HCT116 (cell line): ENCODE data around the gene RAI1. TPM values are rescaled to one million over a fixed set of nuclear protein-coding genes. Genes with fewer than 3 reads are reported as not detected.

Source experiments
- ATAC-seq: fragments of 200-7000 bp; cut with Tn5 transposase; 2 replicates; pipeline ENCODE4 v1.9.1; 2020; ENCODE audit warnings: mild to moderate bottlenecking, moderate library complexity
- BruUV-seq: library from RNA; stranded (reverse); fragments of 400-500 nt; replicated peaks from 2 replicates; lab custom pipeline; 2021; lab: Mats Ljungman, UMichigan
- CTCF ChIA-PET: fragments of 300-600 bp; sonication (Branson Sonifier 250); formaldehyde crosslinking; loops from one replicate; lab custom pipeline; 2021; ENCODE audit warnings: antibody characterized with exemption; lab: Charles Lee
- POLR2A ChIA-PET: fragments of 300-600, 350-600 bp; sonication (Branson Sonifier 250); formaldehyde crosslinking; loops from one replicate; lab custom pipeline; 2021; ENCODE audit warnings: antibody characterized with exemption; lab: Charles Lee
- RAD21 ChIA-PET, 2 experiments: fragments of 300-600 bp; sonication (Branson Sonifier 250); formaldehyde crosslinking; loops; one replicate each; lab custom pipeline; 2023; ENCODE audit warnings: low total read pairs in 2 of 2; ENCODE audit not compliant: uncharacterized antibody in 2 of 2, unreplicated experiment in 2 of 2, low non-redundant PET in 1 of 2; lab: Charles Lee
- DNase-seq: peaks from one replicate; pipeline ENCODE4 v3.0.0-alpha.2; 2010; ENCODE audit warnings: low read depth, low spot score
- H2AFZ ChIP-seq: fragments of 200-600 bp; shearing (Covaris generic), sonication (generic); 2 replicates; pipeline ENCODE4 v1.6.1; 2017; ENCODE audit warnings: low read depth, mixed run types, mixed read lengths, antibody characterized with exemption, low read length; ENCODE audit not compliant: poor library complexity, severe bottlenecking
- H3K27ac ChIP-seq: 2 replicates; pipeline ENCODE4 v1.5.1; 2012; ENCODE audit warnings: low read depth, low read length
- H3K27me3 ChIP-seq: fragments of 200-600 bp; sonication (generic); 2 replicates; pipeline ENCODE4 v1.6.1; 2016; ENCODE audit warnings: mixed run types, low read length, mixed read lengths; ENCODE audit not compliant: insufficient read depth
- H3K36me3 ChIP-seq, 2 experiments: fragments of 200-500 bp in 1 of 2; fragments of 200-600 bp in 1 of 2; sonication (Bioruptor generic) in 1 of 2; sonication (generic) in 1 of 2; 2 replicates each; pipeline versions ENCODE4 v1.5.1 to v1.6.1; 2014 to 2016; ENCODE audit warnings: low read length in 2 of 2, inconsistent platforms in 1 of 2, mixed read lengths in 1 of 2, mixed run types in 1 of 2; ENCODE audit not compliant: insufficient read depth in 2 of 2, control insufficient read depth in 1 of 2
- H3K4me1 ChIP-seq, 2 experiments: fragments of 200-600 bp in 1 of 2; sonication (generic) in 1 of 2; 2 replicates each; pipeline versions ENCODE4 v1.5.1 to v1.6.1; 2012 to 2017; ENCODE audit warnings: low read length in 2 of 2, inconsistent platforms in 1 of 2, mild to moderate bottlenecking in 1 of 2, mixed read lengths in 1 of 2, mixed run types in 1 of 2, moderate library complexity in 1 of 2; ENCODE audit not compliant: insufficient read depth in 2 of 2, control insufficient read depth in 1 of 2
- H3K4me2 ChIP-seq: fragments of 200-600 bp; sonication (generic); 2 replicates; pipeline ENCODE4 v1.6.1; 2017; ENCODE audit warnings: mixed run types, low read length, mixed read lengths
- H3K4me3 ChIP-seq, 2 experiments: fragments of 200-600 bp in 1 of 2; sonication (generic) in 1 of 2; replicated peaks in 1 of 2; 2 replicates each; pipeline ENCODE4 v1.5.1; 2011 to 2016; ENCODE audit warnings: low read length in 2 of 2, control low read depth in 1 of 2, low read depth in 1 of 2, mild to moderate bottlenecking in 1 of 2, mixed read lengths in 1 of 2, mixed run types in 1 of 2
- H3K79me2 ChIP-seq: fragments of 200-600 bp; sonication (generic); 2 replicates; pipeline ENCODE4 v1.6.1; 2017; ENCODE audit warnings: mild to moderate bottlenecking, mixed run types, low read length, moderate library complexity, mixed read lengths; ENCODE audit not compliant: insufficient read depth
- H3K9ac ChIP-seq: fragments of 200-600 bp; sonication (generic); 2 replicates; pipeline ENCODE4 v1.6.1; 2016; ENCODE audit warnings: low read length, mixed read lengths
- H3K9me2 ChIP-seq: fragments of 200-600 bp; sonication (generic), shearing (Covaris generic); 2 replicates; pipeline ENCODE4 v1.6.1; 2017; ENCODE audit warnings: mixed run types, mild to moderate bottlenecking, moderate library complexity; ENCODE audit not compliant: insufficient read depth
- H3K9me3 ChIP-seq, 2 experiments: fragments of 200-500 bp in 1 of 2; fragments of 200-600 bp in 1 of 2; sonication (Bioruptor generic) in 1 of 2; sonication (generic) in 1 of 2; 2 replicates each; pipeline ENCODE4 v1.6.1; 2014 to 2017; ENCODE audit warnings: low read length in 2 of 2, mixed read lengths in 2 of 2, inconsistent platforms in 1 of 2, low read depth in 1 of 2, mild to moderate bottlenecking in 1 of 2, mixed run types in 1 of 2, moderate library complexity in 1 of 2; ENCODE audit not compliant: control insufficient read depth in 1 of 2, insufficient read depth in 1 of 2
- H4K20me1 ChIP-seq: fragments of 200-600 bp; sonication (generic), shearing (Covaris generic); 2 replicates; pipeline ENCODE4 v1.6.1; 2017; ENCODE audit warnings: mixed run types, mild to moderate bottlenecking, moderate library complexity; ENCODE audit not compliant: insufficient read depth
- CBX3 ChIP-seq: IDR thresholded peaks from 2 replicates; pipeline ENCODE4 v1.6.1; 2012; ENCODE audit warnings: low read depth
- CEBPB ChIP-seq: IDR thresholded peaks from 2 replicates; pipeline ENCODE4 v1.6.1; 2012; ENCODE audit warnings: low read depth
- FOSL1 ChIP-seq: IDR thresholded peaks from 2 replicates; pipeline ENCODE4 v1.6.1; 2012; ENCODE audit warnings: low read depth
- MAX ChIP-seq: IDR thresholded peaks from 2 replicates; pipeline ENCODE4 v1.6.1; 2012
- POLR2A ChIP-seq: IDR thresholded peaks from 2 replicates; pipeline ENCODE4 v1.7.0; 2011; ENCODE audit warnings: borderline replicate concordance; ENCODE audit not compliant: insufficient read depth, insufficient read length; ENCODE audit errors: extremely low read depth
- POLR2AphosphoS5 ChIP-seq: IDR thresholded peaks from 2 replicates; pipeline ENCODE4 v1.6.1; 2011; ENCODE audit warnings: mild to moderate bottlenecking, low read depth, low read length, moderate library complexity
- RAD21 ChIP-seq: IDR thresholded peaks from 2 replicates; pipeline ENCODE4 v1.6.1; 2012; ENCODE audit warnings: low read depth, mild to moderate bottlenecking
- SRF ChIP-seq: IDR thresholded peaks from 2 replicates; pipeline ENCODE4 v1.6.1; 2012; ENCODE audit warnings: low read depth
- TCF7L2 ChIP-seq: IDR thresholded peaks from 2 replicates; pipeline ENCODE4 v1.7.0; 2011; ENCODE audit warnings: borderline replicate concordance, inconsistent platforms; ENCODE audit not compliant: insufficient read depth, insufficient read length; ENCODE audit errors: extremely low read depth
- YY1 ChIP-seq: IDR thresholded peaks from 2 replicates; pipeline ENCODE4 v1.6.1; 2011; ENCODE audit warnings: low read length, low read depth, moderate library complexity, mild to moderate bottlenecking; ENCODE audit not compliant: insufficient replicate concordance; ENCODE audit errors: extremely low read depth
- ZBTB33 ChIP-seq: IDR thresholded peaks from 2 replicates; pipeline ENCODE4 v1.6.1; 2011; ENCODE audit warnings: mild to moderate bottlenecking, low read length, moderate library complexity; ENCODE audit not compliant: insufficient replicate concordance; ENCODE audit errors: extremely low read depth
- ZFX ChIP-seq: fragments of 450-650 bp; IDR thresholded peaks from 2 replicates; pipeline ENCODE4 v1.6.1; 2017
- intact Hi-C: fragments of 100-400 bp; cut with micrococcal nuclease; formaldehyde crosslinking; loops from 2 replicates; pipeline ENCODE4 v1.10.0; 2022
- total RNA-seq: library from RNA; stranded (reverse); gene quantifications from one replicate; pipeline ENCODE4 v1.2.1, GENCODE V29; 2021; ENCODE audit not compliant: unreplicated experiment
- TF ChIP-seq, protein P1 (sequence below), 3 experiments: fragments of 200-600 bp in 1 of 3; sonication (generic) in 1 of 3; IDR thresholded peaks in 2 of 3; conservative IDR thresholded peaks in 1 of 3; 2 replicates each; pipeline ENCODE4 v1.5.1; 2012 to 2017; ENCODE audit warnings: low read depth in 2 of 3, low read length in 2 of 3, antibody characterized with exemption in 1 of 3, borderline replicate concordance in 1 of 3, control low read depth in 1 of 3, mild to moderate bottlenecking in 1 of 3, mixed read lengths in 1 of 3, mixed run types in 1 of 3, moderate library complexity in 1 of 3; ENCODE audit not compliant: insufficient read depth in 1 of 3

RAI1 gene
- total RNA-seq, 1 experiment from 2014 or later = 38.5 TPM

- no peak for TF ChIP-seq CBX3
- no peak for TF ChIP-seq POLR2A
- TF ChIP-seq CEBPB = no peak
- no peak for TF ChIP-seq SRF
- TF ChIP-seq FOSL1 = no peak
These were observed 168.0 kb downstream of the RAI1 start (continued) for GRCh38 chr17:17849147-17849820.

DNA sequence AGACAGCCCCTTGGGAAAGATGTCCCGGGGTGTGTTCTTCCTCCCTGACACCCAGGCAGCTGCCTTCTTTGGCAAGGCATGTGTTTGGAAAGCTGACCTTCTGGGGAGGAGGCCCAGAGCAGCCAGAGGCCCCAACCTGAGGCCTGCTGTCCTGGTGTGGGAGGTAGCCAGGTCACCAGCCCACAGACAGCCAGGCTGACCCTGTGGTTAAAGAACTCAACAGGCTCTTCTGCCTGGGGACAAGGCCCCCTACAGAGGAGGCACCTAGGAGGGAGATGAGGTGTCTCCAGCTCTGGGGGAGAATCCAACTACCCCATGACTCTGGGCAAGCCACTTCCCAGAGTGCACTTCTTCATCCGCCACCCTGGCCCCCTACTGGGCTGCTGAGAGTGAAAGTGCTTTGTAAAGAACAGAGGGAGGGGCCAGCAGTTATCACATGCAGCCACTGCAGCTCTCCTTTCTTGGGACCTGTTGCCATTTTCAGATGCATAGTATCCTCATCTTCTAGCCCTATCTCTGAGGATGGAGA lies 168.7 kb downstream of the RAI1 start:
- Histone ChIP-seq H3K4me1 (peaks cover 35 to 50% of the 10 kb centered on the region in 2 experiments), H3K9me2 (no peaks in the 10 kb centered on the region), H2AFZ (no peak overlapping the region), H3K9me3 (no peaks in the 10 kb centered on the region), H3K9ac (peak overlapping the region; percentile 51), H3K27me3 (no peaks in the 10 kb centered on the region), H3K36me3 (no peaks in the 10 kb centered on the region), H3K4me3 (no peak overlapping the region), H4K20me1 (no peaks in the 10 kb centered on the region), H3K79me2 (no peaks in the 10 kb centered on the region), H3K27ac (peak overlapping the region; percentile 80), H3K4me2 (peak overlapping the region; percentile 58)
- intact Hi-C loops = no loop called here
- CTCF ChIA-PET = interaction anchor here (0.7 to 1.0 kb wide), 4 partner anchors 10 to 75 kb away, joined by 3 to 4 read pairs (median 3); no protein-coding TSS in a partner anchor
- RAD21 ChIA-PET = interaction anchor here in 1 of 2 experiments (0.6 kb wide), 1 partner anchor 186 kb away, joined by 3 read pairs; no protein-coding TSS in a partner anchor
- BruUV-seq = no TSS peak
- ATAC-seq (peak; percentile 82), DNase-seq (no peak)
- POLR2A ChIA-PET = interaction anchor here (1.7 to 3.3 kb wide), 3 partner anchors 9 to 14 kb away, joined by 11 to 17 read pairs (median 12); partner anchors contain the start of gene SREBF1
- TF ChIP-seq TCF7L2 (peak; percentile 15), ZBTB33 (no peak), MAX (peak; percentile 39; the same call in 1 of the 2 replicates), FOSL1 (no peak), YY1 (peak; percentile 57), ZFX (peak; percentile 40; the same call in 1 of the 2 replicates), POLR2AphosphoS5 (no peak), RAD21 (no peak), CBX3 (no peak), CEBPB (no peak)
- TF ChIP-seq, protein P1, sequence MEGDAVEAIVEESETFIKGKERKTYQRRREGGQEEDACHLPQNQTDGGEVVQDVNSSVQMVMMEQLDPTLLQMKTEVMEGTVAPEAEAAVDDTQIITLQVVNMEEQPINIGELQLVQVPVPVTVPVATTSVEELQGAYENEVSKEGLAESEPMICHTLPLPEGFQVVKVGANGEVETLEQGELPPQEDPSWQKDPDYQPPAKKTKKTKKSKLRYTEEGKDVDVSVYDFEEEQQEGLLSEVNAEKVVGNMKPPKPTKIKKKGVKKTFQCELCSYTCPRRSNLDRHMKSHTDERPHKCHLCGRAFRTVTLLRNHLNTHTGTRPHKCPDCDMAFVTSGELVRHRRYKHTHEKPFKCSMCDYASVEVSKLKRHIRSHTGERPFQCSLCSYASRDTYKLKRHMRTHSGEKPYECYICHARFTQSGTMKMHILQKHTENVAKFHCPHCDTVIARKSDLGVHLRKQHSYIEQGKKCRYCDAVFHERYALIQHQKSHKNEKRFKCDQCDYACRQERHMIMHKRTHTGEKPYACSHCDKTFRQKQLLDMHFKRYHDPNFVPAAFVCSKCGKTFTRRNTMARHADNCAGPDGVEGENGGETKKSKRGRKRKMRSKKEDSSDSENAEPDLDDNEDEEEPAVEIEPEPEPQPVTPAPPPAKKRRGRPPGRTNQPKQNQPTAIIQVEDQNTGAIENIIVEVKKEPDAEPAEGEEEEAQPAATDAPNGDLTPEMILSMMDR (IDR thresholded peaks at IDR 0.05 in 2 of 3, conservative IDR thresholded peaks at IDR 0.05 in 1 of 3; ENCODE audit: borderline replicate concordance in 1 of 3, insufficient read depth in 1 of 3, low read depth in 2 of 3, low read length in 2 of 3) = peak in 2 of 3 experiments; percentile 25 to 37; a peak in 2 of 6 replicates
